Peyer's patch (tissue), 4 donors: ENCODE data around the gene MED13L. TPM values are rescaled to one million over a fixed set of nuclear protein-coding genes. Genes with fewer than 3 reads are reported as not detected.

ENCODE experiments used
- DNase-seq, 3 donors: peaks; one replicate each; pipeline ENCODE4 v3.0.0-alpha.2; 2017 to 2019
- H3K27ac ChIP-seq, 4 donors: fragments of 200-600 bp; sonication (generic); one replicate each; pipeline ENCODE4 v1.5.1; 2016 to 2019
- H3K27me3 ChIP-seq, 2 donors: fragments of 200-600 bp; sonication (generic); one replicate each; pipeline ENCODE4 v1.5.1; 2019
- H3K36me3 ChIP-seq, 3 donors: fragments of 200-600 bp; sonication (generic); one replicate each; pipeline ENCODE4 v1.5.1; 2016 to 2019
- H3K4me1 ChIP-seq, 4 donors: fragments of 200-600 bp; sonication (generic); one replicate each; pipeline ENCODE4 v1.5.1; 2016 to 2019
- H3K4me3 ChIP-seq, 4 donors: fragments of 200-600 bp; sonication (generic); 1 replicate in 3 of 4; 2 replicates in 1 of 4; pipeline ENCODE4 v1.5.1; 2016 to 2019; ENCODE audit warnings: mild to moderate bottlenecking in 1 of 4
- H3K9me3 ChIP-seq, 4 donors: fragments of 200-600 bp; sonication (generic); one replicate each; pipeline ENCODE4 v1.5.1; 2016 to 2019; ENCODE audit warnings: mild to moderate bottlenecking in 1 of 4
- CTCF ChIP-seq, 6 experiments: fragments of 450-650 bp in 4 of 6; fragments of 200-600 bp in 2 of 6; sonication (generic) in 1 of 6; IDR thresholded peaks; one replicate each; pipeline ENCODE4 v1.5.1; 2017 to 2019; ENCODE audit warnings: antibody characterized with exemption in 6 of 6, mild to moderate bottlenecking in 3 of 6, moderate library complexity in 1 of 6
- POLR2A ChIP-seq, 2 donors: fragments of 450-650 bp; IDR thresholded peaks; one replicate each; pipeline ENCODE4 v1.5.1; 2017; ENCODE audit warnings: antibody characterized with exemption in 2 of 2, mild to moderate bottlenecking in 2 of 2, moderate library complexity in 2 of 2
- total RNA-seq, 4 donors: library from RNA; depleted of rRNA; stranded (reverse); fragments of >200 nt; gene quantifications; one replicate each; pipeline ENCODE4 v1.1.0, GENCODE V29; 2016

MED13L gene
- total RNA-seq, 4 donors from 2014 or later, result 127 to 181 (median 145) TPM

- TF ChIP-seq POLR2A (IDR thresholded peaks at IDR 0.05) (no peak), CTCF (IDR thresholded peaks at IDR 0.05) (no peak)
- Histone ChIP-seq H3K4me1 (peaks cover 0 to 40% (median 0%) of the 10 kb centered on the region in 4 donors), H3K4me3 (no peak overlapping the region), H3K36me3 (no peaks in the 10 kb centered on the region), H3K9me3 (no peaks in the 10 kb centered on the region), H3K27ac (no peak overlapping the region), H3K27me3 (no peaks in the 10 kb centered on the region)
- DNase-seq, result no peak
Observed at GRCh38 chr12:116257826-116258225, 19.7 kb downstream of the MED13L start.

- Histone ChIP-seq H3K4me1 (peaks cover 0 to 39% (median 0%) of the 10 kb centered on the region in 4 donors), H3K36me3 (no peaks in the 10 kb centered on the region), H3K27me3 (no peaks in the 10 kb centered on the region), H3K9me3 (no peaks in the 10 kb centered on the region), H3K4me3 (no peak overlapping the region), H3K27ac (peak overlapping the region in 1 of 4 donors; percentile 20)
- no peak for TF ChIP-seq POLR2A (IDR thresholded peaks at IDR 0.05)
- no peak for TF ChIP-seq CTCF (IDR thresholded peaks at IDR 0.05)
- no peak for DNase-seq
Observed at GRCh38 chr12:116257215-116257614, 20.3 kb downstream of the MED13L start.

DNA sequence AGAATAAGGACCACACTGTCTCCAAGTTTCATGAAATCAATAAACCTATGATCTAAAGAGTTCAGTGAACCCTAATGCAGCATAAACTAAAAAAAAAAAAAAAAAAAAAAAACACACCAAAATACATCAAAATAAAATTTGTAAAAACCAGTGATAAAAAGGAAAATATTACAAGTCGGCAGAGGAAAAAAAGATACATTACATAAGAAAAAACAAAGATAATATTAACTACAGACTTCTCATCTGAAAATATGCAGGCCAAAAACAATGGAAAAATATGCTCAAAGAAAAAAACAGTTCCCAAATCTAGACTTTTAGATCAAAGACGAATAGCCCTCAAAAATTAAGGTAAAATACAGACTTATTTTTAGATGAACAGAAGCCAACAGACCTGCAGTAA, 27.6 kb downstream of the MED13L start:
- no peak overlapping the region for H3K4me3 ChIP-seq
- no peaks in the 10 kb centered on the region for H3K27me3 ChIP-seq
- no peak overlapping the region for H3K27ac ChIP-seq
- no peak for DNase-seq
- TF ChIP-seq CTCF (IDR thresholded peaks at IDR 0.05) (no peak), POLR2A (IDR thresholded peaks at IDR 0.05) (no peak)
- H3K9me3 ChIP-seq, result no peaks in the 10 kb centered on the region
- H3K36me3 ChIP-seq, result no peaks in the 10 kb centered on the region
- peaks cover 0 to 11% (median 3%) of the 10 kb centered on the region in 4 donors for H3K4me1 ChIP-seq

GRCh38 chr12:116248930-116249329, 28.6 kb downstream of the MED13L start:
- no peak for DNase-seq
- H3K36me3 ChIP-seq, result no peaks in the 10 kb centered on the region
- no peak overlapping the region for H3K4me3 ChIP-seq
- H3K27me3 ChIP-seq, result no peaks in the 10 kb centered on the region
- H3K4me1 ChIP-seq, result peaks cover 0 to 12% (median 5%) of the 10 kb centered on the region in 4 donors
- TF ChIP-seq POLR2A (IDR thresholded peaks at IDR 0.05) (no peak), CTCF (IDR thresholded peaks at IDR 0.05) (no peak)
- H3K9me3 ChIP-seq, result no peaks in the 10 kb centered on the region
- no peak overlapping the region for H3K27ac ChIP-seq

GRCh38 chr12:116248433-116248832, 29.1 kb downstream of the MED13L start:
- TF ChIP-seq POLR2A (IDR thresholded peaks at IDR 0.05) (no peak), CTCF (IDR thresholded peaks at IDR 0.05) (no peak)
- DNase-seq, result no peak
- Histone ChIP-seq H3K4me1 (peaks cover 0 to 15% (median 6%) of the 10 kb centered on the region in 4 donors), H3K4me3 (no peak overlapping the region), H3K27me3 (no peaks in the 10 kb centered on the region), H3K36me3 (no peaks in the 10 kb centered on the region), H3K27ac (no peak overlapping the region), H3K9me3 (no peaks in the 10 kb centered on the region)

GRCh38 chr12:116247377-116247776, 30.1 kb downstream of the MED13L start:
- peaks cover 0 to 19% (median 6%) of the 10 kb centered on the region in 4 donors for H3K4me1 ChIP-seq
- DNase-seq, result no peak
- TF ChIP-seq POLR2A (IDR thresholded peaks at IDR 0.05) (no peak), CTCF (IDR thresholded peaks at IDR 0.05) (no peak)
- H3K4me3 ChIP-seq, result no peak overlapping the region
- no peaks in the 10 kb centered on the region for H3K27me3 ChIP-seq
- H3K36me3 ChIP-seq, result no peaks in the 10 kb centered on the region
- H3K27ac ChIP-seq, result no peak overlapping the region
- no peaks in the 10 kb centered on the region for H3K9me3 ChIP-seq
